GM10248 (cell line): ENCODE measurements around the gene FAM234A.

ENCODE experiments used
- CTCF ChIA-PET: fragments of 300-600 bp; sonication (Branson Sonifier 250); formaldehyde crosslinking; extraction: SDS; loops from one replicate; lab custom pipeline; 2021; ENCODE audit warnings: antibody characterized with exemption; lab: Yijun Ruan, JAX
- POLR2A ChIA-PET: fragments of 350-650 bp; sonication (Branson Sonifier 250); formaldehyde crosslinking; extraction: SDS; loops from one replicate; lab custom pipeline; 2020; ENCODE audit warnings: antibody characterized with exemption; lab: Yijun Ruan, JAX
- DNase-seq: peaks from one replicate; pipeline ENCODE4 v3.0.0; 2012; ENCODE audit errors: extremely low spot score
- TF ChIP-seq, protein P1 (sequence below): IDR thresholded peaks from 2 replicates; pipeline ENCODE4 v1.5.1; 2012; ENCODE audit warnings: mild to moderate bottlenecking, low read depth; ENCODE audit errors: extremely low read depth, missing control alignments, control extremely low read depth

Gene FAM234A

DNA sequence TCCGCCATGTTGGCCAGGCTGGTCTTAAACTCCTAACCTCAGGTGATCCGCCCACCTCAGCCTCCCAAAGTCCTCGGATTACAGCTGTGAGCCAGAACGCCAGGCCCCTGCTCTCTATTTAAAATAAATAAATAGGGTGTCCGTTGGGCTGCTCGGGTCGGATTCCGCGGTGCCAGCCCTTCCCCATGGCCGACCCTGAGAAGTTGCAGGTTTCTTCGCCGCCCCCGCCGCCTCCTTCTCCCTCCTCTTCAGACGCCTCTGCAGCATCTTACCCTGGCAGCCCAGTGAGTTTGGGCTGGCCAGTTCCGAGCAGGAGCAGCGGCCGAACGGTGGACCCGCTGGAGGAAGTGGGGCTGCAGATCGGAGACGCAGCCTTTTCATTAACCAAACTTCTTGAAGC, 3.7 kb upstream of the FAM234A start:
- no peak for DNase-seq
- TF ChIP-seq, protein P1, sequence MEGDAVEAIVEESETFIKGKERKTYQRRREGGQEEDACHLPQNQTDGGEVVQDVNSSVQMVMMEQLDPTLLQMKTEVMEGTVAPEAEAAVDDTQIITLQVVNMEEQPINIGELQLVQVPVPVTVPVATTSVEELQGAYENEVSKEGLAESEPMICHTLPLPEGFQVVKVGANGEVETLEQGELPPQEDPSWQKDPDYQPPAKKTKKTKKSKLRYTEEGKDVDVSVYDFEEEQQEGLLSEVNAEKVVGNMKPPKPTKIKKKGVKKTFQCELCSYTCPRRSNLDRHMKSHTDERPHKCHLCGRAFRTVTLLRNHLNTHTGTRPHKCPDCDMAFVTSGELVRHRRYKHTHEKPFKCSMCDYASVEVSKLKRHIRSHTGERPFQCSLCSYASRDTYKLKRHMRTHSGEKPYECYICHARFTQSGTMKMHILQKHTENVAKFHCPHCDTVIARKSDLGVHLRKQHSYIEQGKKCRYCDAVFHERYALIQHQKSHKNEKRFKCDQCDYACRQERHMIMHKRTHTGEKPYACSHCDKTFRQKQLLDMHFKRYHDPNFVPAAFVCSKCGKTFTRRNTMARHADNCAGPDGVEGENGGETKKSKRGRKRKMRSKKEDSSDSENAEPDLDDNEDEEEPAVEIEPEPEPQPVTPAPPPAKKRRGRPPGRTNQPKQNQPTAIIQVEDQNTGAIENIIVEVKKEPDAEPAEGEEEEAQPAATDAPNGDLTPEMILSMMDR: no peak
- CTCF ChIA-PET: no interaction called here
- POLR2A ChIA-PET: no interaction called here

DNA sequence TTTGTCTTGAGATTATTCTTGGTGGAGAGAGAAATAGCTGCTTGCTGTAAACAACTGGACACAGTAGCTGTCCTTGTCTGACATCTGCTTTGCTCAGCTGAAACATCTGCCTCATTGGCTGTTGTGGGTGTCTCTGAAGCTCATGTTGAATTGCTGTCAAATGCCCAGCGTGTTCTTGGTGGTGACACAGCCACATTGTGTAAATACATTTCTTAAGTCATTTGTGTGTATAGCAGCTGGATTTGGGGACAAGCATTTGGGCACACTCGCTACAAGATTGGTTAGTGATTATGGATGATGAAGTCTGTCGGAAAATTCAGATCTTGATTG, 5.3 kb downstream of the FAM234A start:
- ChIA-PET CTCF (interaction anchor here (1.1 to 2.2 kb wide), 5 partner anchors 9 to 58 kb away, joined by 3 to 5 read pairs (median 4); partner anchors contain the start of gene LUC7L), POLR2A (interaction anchor here (0.5 kb wide), 1 partner anchor 19 kb away, joined by 4 read pairs; no protein-coding TSS in a partner anchor)
- no peak for DNase-seq
- TF ChIP-seq, protein P1: no peak

DNA sequence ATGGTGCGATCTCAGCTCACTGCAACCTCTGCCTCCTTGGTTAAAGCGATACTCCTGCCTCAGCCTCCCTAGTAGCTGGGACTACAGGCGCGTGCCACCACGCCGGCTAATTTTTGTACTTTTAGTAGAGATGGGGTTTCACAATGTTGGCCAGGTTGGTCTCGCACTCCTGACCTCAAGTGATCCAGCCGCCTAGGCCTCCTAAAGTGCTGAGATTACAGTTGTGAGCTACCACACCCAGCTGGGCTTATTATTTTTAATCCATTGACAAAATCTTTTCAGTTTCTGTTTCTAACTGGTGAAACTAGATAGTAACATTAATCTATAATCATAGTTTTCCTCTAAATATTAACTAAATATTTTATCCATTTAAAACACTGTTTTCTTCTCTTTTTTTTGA, 5.9 kb downstream of the FAM234A start:
- POLR2A ChIA-PET: interaction anchor here (0.6 kb wide), 1 partner anchor 22 kb away, joined by 5 read pairs; no protein-coding TSS in a partner anchor
- CTCF ChIA-PET: interaction anchor here (1.1 to 2.2 kb wide), 3 partner anchors 9 to 13 kb away, joined by 3 to 5 read pairs (median 4); partner anchors contain the start of gene LUC7L
- TF ChIP-seq, protein P1: no peak
- no peak for DNase-seq

DNA sequence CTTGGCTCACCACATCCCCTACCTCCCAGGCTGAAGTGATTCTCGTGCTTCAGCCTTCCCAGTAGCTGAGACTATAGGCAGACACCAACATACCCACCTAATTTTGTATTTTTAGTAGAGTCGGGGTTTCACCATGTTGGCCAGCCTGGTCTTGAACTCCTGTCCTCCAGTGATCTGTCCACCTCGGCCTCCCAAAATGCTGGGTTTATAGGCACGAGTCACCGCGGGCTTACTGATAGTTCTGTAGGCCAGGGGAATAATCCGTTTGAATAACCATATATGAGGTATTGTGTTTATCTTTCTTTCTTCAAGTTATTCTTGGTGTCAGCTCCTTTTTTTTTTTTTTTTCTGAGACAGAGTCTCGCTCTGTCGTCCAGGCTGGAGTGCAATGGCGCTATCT, 7.7 kb downstream of the FAM234A start:
- ChIA-PET POLR2A (no interaction called here), CTCF (interaction anchor here (1.2 kb wide), 2 partner anchors 10 to 124 kb away, joined by 3 read pairs; no protein-coding TSS in a partner anchor)
- DNase-seq: no peak
- TF ChIP-seq, protein P1: no peak

DNA sequence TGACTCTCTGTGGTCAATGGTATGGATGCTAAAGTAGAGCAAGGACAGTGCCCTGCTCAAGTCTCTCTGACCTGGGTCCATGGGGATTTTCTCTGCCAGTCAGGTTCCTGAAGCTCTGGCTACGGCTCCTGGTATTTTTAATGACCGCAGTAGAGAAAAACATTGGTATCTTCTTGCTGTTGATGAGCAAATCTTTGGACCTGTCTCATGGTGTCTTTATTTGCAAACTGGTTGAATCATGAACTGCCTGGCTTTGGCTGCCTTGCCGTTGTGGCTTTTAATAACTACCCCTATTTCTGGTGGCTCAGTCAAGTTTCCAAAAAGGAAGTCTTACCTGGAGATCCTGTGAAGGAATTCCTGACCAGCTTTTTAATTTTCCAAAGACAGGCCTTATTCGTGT, 8.7 kb downstream of the FAM234A start:
- ChIA-PET POLR2A (no interaction called here), CTCF (interaction anchor here (1.2 kb wide), 2 partner anchors 9 to 125 kb away, joined by 3 read pairs; no protein-coding TSS in a partner anchor)
- TF ChIP-seq, protein P1: no peak
- DNase-seq: no peak

DNA sequence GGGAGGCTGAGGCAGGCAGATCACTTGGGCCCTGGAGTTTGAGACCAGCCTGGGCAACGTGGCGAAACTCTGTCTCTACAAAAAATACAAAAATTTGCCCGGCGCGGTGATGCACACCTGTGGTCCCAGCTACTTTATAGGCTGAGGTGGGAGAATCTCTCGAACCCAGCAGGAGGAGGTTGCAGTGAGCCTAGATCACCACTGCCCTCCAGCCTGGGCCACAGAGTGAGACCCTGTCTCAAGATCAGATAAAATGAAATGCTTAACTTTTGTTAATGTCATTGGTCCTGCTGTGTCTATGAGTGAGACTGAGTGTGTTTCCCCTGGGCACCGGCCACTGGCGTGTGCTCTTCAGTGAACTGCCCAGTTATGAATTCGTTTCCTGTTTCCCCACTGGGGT, 10.5 kb downstream of the FAM234A start:
- ChIA-PET CTCF (no interaction called here), POLR2A (no interaction called here)
- TF ChIP-seq, protein P1: no peak
- DNase-seq: no peak
